Cardiac muscle cell (in vitro differentiated cells and primary cell): ENCODE data around the gene HARS1. TPM values are rescaled to one million over a fixed set of nuclear protein-coding genes. Genes with fewer than 3 reads are reported as not detected.
A peak's percentile ranks its signal among the peaks of the same experiment; 100 is the strongest.
"Not testable (repeated sequence)": the region's sequence is repeated elsewhere in the genome, so short reads cannot be mapped to it uniquely, and the experiment has no call there.

Source experiments
- DNase-seq, 2 donors: peaks; one replicate each; pipeline versions ENCODE4 v3.0.0 to v3.0.0-alpha.2; 2010 to 2017; ENCODE audit warnings: low read depth in 1 of 2, low spot score in 1 of 2
- H3K27ac ChIP-seq: fragments of 200-600 bp; sonication (generic); 2 replicates; pipeline ENCODE4 v1.5.1; 2016
- H3K27me3 ChIP-seq: fragments of 200-600 bp; sonication (generic); 2 replicates; pipeline ENCODE4 v1.6.0; 2016; ENCODE audit warnings: control low read depth
- H3K36me3 ChIP-seq: fragments of 200-600 bp; sonication (generic); 2 replicates; pipeline ENCODE4 v1.5.1; 2016; ENCODE audit warnings: control low read depth
- H3K4me1 ChIP-seq: fragments of 200-600 bp; sonication (generic); 2 replicates; pipeline ENCODE4 v1.8.1; 2017; ENCODE audit warnings: low read depth, mild to moderate bottlenecking, mixed run types
- H3K4me3 ChIP-seq: fragments of 200-600 bp; sonication (generic); 2 replicates; pipeline ENCODE4 v1.5.1; 2016; ENCODE audit warnings: mild to moderate bottlenecking
- H3K9me3 ChIP-seq: fragments of 200-600 bp; sonication (generic); 2 replicates; pipeline ENCODE4 v1.5.1; 2017; ENCODE audit warnings: low read depth, mild to moderate bottlenecking, control low read depth
- CTCF ChIP-seq: IDR thresholded peaks from 2 replicates; pipeline ENCODE4 v1.5.1; 2012; ENCODE audit warnings: low read depth, mild to moderate bottlenecking, low read length
- polyA plus RNA-seq: library from polyadenylated mRNA; unstranded; fragments of >200 nt; fragmentation: Nextera tagmentation; extraction: Ambion mirVana; gene quantifications from 2 replicates; pipeline ENCODE4 v1.2.1, GENCODE V29; 2016
- total RNA-seq: library from RNA; depleted of rRNA; stranded (reverse); fragments of >200 nt; gene quantifications from 2 replicates; pipeline ENCODE4 v1.2.3, GENCODE V29; 2016

HARS1 gene
- total and polyA plus RNA-seq, 2 experiments from 2014 or later, result 43.0 to 94.1 TPM

- Histone ChIP-seq H3K4me1 (no peaks in the 10 kb centered on the region), H3K27me3 (no peaks in the 10 kb centered on the region), H3K36me3 (peaks cover 32% of the 10 kb centered on the region), H3K4me3 (no peak overlapping the region), H3K27ac (peak overlapping the region; percentile 28), H3K9me3 (no peaks in the 10 kb centered on the region)
- no peak for TF ChIP-seq CTCF
- no peak for DNase-seq
Observed at GRCh38 chr5:140671472-140672125, 19.6 kb downstream of the HARS1 start.

GRCh38 chr5:140671035-140671434 lies 20.1 kb downstream of the HARS1 start:
- H3K36me3 ChIP-seq, result peaks cover 26% of the 10 kb centered on the region
- not testable (repeated sequence) for H3K4me1 ChIP-seq

GRCh38 chr5:140664359-140665119 lies 26.6 kb downstream of the HARS1 start, which contains the start of gene WDR55:
Gene WDR55, plus strand, starts transcription at chr5:140664904. Its CDS starts 9 bp downstream, at chr5:140664913.
- no peaks in the 10 kb centered on the region for H3K9me3 ChIP-seq
- H3K4me1 ChIP-seq, result peaks cover 3% of the 10 kb centered on the region
- H3K27me3 ChIP-seq, result no peaks in the 10 kb centered on the region
- H3K4me3 ChIP-seq, result peak within 1 kb of the TSS; percentile 75
- TF ChIP-seq CTCF, result no peak
- peaks cover 40% of the 10 kb centered on the region for H3K36me3 ChIP-seq
- H3K27ac ChIP-seq, result peak within 1 kb of the TSS; percentile 83
- peak; percentile 93 to 96 for DNase-seq

More at GRCh38 chr5:140671035-140671434, 20.1 kb downstream of the HARS1 start:
- not testable (repeated sequence) for H3K9me3 ChIP-seq, H3K27me3 ChIP-seq, H3K4me3 ChIP-seq, H3K27ac ChIP-seq, DNase-seq

- peaks cover 39% of the 10 kb centered on the region for H3K36me3 ChIP-seq
- H3K27ac ChIP-seq, result peak overlapping the region; percentile 83
- peaks cover 3% of the 10 kb centered on the region for H3K4me1 ChIP-seq
- no peak for DNase-seq
- H3K9me3 ChIP-seq, result no peaks in the 10 kb centered on the region
- no peaks in the 10 kb centered on the region for H3K27me3 ChIP-seq
- H3K4me3 ChIP-seq, result peak overlapping the region; percentile 75
- TF ChIP-seq CTCF, result no peak
Observed at GRCh38 chr5:140664030-140664358, 27.2 kb downstream of the HARS1 start.

- not testable (repeated sequence) for DNase-seq, H3K4me3 ChIP-seq, H3K4me1 ChIP-seq, H3K27ac ChIP-seq, H3K9me3 ChIP-seq, H3K27me3 ChIP-seq
- peaks cover 66% of the 10 kb centered on the region for H3K36me3 ChIP-seq
Observed at GRCh38 chr5:140660371-140660770, 30.8 kb downstream of the HARS1 start.

- no peak overlapping the region for H3K27ac ChIP-seq
- no peaks in the 10 kb centered on the region for H3K9me3 ChIP-seq
- TF ChIP-seq CTCF, result no peak
- no peak for DNase-seq
- peaks cover 81% of the 10 kb centered on the region for H3K36me3 ChIP-seq
- no peaks in the 10 kb centered on the region for H3K27me3 ChIP-seq
- no peak overlapping the region for H3K4me3 ChIP-seq
- H3K4me1 ChIP-seq, result peaks cover 1% of the 10 kb centered on the region
Observed at GRCh38 chr5:140658870-140659269, 32.3 kb downstream of the HARS1 start.
